Astrocyte (in vitro differentiated cells and primary cell): ENCODE data around the gene ALX4.

Source experiments
- EZH2 ChIP-seq: IDR thresholded peaks from 2 replicates; pipeline ENCODE4 v1.6.1; 2012; ENCODE audit warnings: mild to moderate bottlenecking, low read length, inconsistent platforms; ENCODE audit not compliant: insufficient read depth
- TF ChIP-seq, protein P1 (sequence below): IDR thresholded peaks from 2 replicates; pipeline ENCODE4 v1.5.1; 2011; ENCODE audit warnings: low read depth, mild to moderate bottlenecking, inconsistent platforms, low read length, moderate library complexity; ENCODE audit not compliant: insufficient read depth

DNA sequence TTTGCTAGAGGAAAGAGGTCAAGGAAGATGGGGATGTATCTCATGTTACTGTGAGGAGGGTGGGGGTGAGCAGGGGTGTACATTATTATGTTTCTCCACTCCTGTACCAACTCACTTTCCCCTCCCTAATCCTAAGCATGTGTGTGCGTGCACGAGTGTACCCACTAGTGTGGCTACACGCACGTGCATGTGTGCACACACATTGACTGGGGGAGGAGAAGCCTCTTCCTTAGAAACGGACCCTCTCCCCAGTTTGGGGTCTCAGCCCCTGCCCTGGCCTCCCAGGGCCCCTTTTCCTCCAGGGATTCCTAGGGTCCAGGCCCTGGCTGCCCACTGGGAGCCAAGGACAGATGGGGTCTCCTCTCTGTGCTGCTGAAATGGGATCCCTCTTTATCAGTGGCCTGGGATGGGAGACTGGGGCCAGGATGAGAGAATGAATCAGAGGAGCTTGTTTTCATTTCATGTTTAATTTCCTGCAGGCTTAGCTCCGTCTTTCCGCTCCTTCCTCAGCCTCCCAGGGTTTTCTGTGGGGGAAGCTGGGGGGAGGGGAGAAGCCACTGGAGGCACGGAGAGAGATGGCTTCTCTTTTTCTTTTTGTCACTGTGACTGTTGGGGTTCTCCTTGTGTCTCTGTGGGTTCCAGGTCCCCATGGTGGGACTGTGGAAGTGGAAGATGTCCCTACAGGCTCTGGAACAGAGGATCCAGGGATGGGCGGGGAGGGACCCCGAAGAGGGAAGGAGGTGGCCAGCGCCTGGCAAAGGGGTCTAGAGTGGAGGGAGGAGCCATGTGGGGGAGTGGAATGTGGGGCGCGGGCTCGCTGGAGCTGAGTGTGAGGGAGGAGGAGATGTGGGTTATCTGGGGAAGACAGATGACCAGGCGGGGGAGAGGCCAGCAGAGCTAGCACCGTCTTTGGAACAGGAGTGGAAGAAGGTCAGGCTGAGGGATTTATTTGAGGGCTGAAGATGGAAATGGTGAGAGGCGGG is 40.3 kb downstream of the ALX4 start:
- TF ChIP-seq, protein P1, sequence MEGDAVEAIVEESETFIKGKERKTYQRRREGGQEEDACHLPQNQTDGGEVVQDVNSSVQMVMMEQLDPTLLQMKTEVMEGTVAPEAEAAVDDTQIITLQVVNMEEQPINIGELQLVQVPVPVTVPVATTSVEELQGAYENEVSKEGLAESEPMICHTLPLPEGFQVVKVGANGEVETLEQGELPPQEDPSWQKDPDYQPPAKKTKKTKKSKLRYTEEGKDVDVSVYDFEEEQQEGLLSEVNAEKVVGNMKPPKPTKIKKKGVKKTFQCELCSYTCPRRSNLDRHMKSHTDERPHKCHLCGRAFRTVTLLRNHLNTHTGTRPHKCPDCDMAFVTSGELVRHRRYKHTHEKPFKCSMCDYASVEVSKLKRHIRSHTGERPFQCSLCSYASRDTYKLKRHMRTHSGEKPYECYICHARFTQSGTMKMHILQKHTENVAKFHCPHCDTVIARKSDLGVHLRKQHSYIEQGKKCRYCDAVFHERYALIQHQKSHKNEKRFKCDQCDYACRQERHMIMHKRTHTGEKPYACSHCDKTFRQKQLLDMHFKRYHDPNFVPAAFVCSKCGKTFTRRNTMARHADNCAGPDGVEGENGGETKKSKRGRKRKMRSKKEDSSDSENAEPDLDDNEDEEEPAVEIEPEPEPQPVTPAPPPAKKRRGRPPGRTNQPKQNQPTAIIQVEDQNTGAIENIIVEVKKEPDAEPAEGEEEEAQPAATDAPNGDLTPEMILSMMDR, result no peak
- no peak for TF ChIP-seq EZH2
